IPS-15b (cell line): ENCODE measurements around the gene CTIF.
"Not testable (repeated sequence)": the region's sequence is repeated elsewhere in the genome, so short reads cannot be mapped to it uniquely, and the experiment has no call there.

Experiments
- H3K27me3 ChIP-seq: one replicate; pipeline ENCODE4 v1.6.1; 2013; ENCODE audit warnings: low read length; ENCODE audit not compliant: control insufficient read depth, insufficient read depth
- H3K36me3 ChIP-seq: one replicate; pipeline ENCODE4 v1.6.1; 2013; ENCODE audit warnings: low read length; ENCODE audit not compliant: control insufficient read depth, insufficient read depth
- H3K4me1 ChIP-seq: one replicate; pipeline ENCODE4 v1.6.1; 2013; ENCODE audit warnings: mild to moderate bottlenecking, low read length; ENCODE audit not compliant: control insufficient read depth, insufficient read depth
- H3K4me3 ChIP-seq: one replicate; pipeline ENCODE4 v1.5.1; 2013; ENCODE audit warnings: low read depth, low read length
- H3K9ac ChIP-seq: one replicate; pipeline ENCODE4 v1.6.1; 2013; ENCODE audit warnings: low read depth, mild to moderate bottlenecking, low read length
- H3K9me3 ChIP-seq: one replicate; pipeline ENCODE4 v1.6.1; 2013; ENCODE audit warnings: mild to moderate bottlenecking, low read length; ENCODE audit not compliant: control insufficient read depth, insufficient read depth

CTIF gene

GRCh38 chr18:48646976-48647375, 108.1 kb downstream of the CTIF start:
- Histone ChIP-seq H3K9me3 (no peaks in the 10 kb centered on the region), H3K9ac (no peak overlapping the region), H3K27me3 (no peaks in the 10 kb centered on the region), H3K4me3 (no peak overlapping the region), H3K36me3 (no peaks in the 10 kb centered on the region), H3K4me1 (no peaks in the 10 kb centered on the region)

GRCh38 chr18:48649231-48649630, 110.4 kb downstream of the CTIF start:
- Histone ChIP-seq H3K27me3 (no peaks in the 10 kb centered on the region), H3K36me3 (no peaks in the 10 kb centered on the region), H3K9ac (no peak overlapping the region), H3K4me3 (no peak overlapping the region), H3K4me1 (no peaks in the 10 kb centered on the region), H3K9me3 (no peaks in the 10 kb centered on the region)

GRCh38 chr18:48654591-48654990, 115.8 kb downstream of the CTIF start:
- H3K27me3 ChIP-seq, H3K4me3 ChIP-seq, H3K4me1 ChIP-seq, H3K36me3 ChIP-seq, H3K9me3 ChIP-seq, H3K9ac ChIP-seq: not testable (repeated sequence)

- Histone ChIP-seq H3K4me3 (no peak overlapping the region), H3K9ac (no peak overlapping the region), H3K9me3 (peaks cover 3% of the 10 kb centered on the region), H3K4me1 (no peaks in the 10 kb centered on the region), H3K36me3 (no peaks in the 10 kb centered on the region), H3K27me3 (no peaks in the 10 kb centered on the region)
Observed at GRCh38 chr18:48655508-48655907, 116.7 kb downstream of the CTIF start.

- H3K27me3 ChIP-seq = no peaks in the 10 kb centered on the region
- no peak overlapping the region for H3K9ac ChIP-seq
- H3K9me3 ChIP-seq = peaks cover 3% of the 10 kb centered on the region
- H3K4me3 ChIP-seq = no peak overlapping the region
- no peaks in the 10 kb centered on the region for H3K36me3 ChIP-seq
- no peaks in the 10 kb centered on the region for H3K4me1 ChIP-seq
Observed at GRCh38 chr18:48656176-48656575, 117.3 kb downstream of the CTIF start.

GRCh38 chr18:48656582-48656981, 117.8 kb downstream of the CTIF start:
- H3K4me3 ChIP-seq = no peak overlapping the region
- H3K9ac ChIP-seq = no peak overlapping the region
- no peaks in the 10 kb centered on the region for H3K27me3 ChIP-seq
- no peaks in the 10 kb centered on the region for H3K4me1 ChIP-seq
- H3K36me3 ChIP-seq = no peaks in the 10 kb centered on the region
- H3K9me3 ChIP-seq = peaks cover 3% of the 10 kb centered on the region

GRCh38 chr18:48657447-48658120, 118.8 kb downstream of the CTIF start:
- Histone ChIP-seq H3K9ac (no peak overlapping the region), H3K27me3 (no peaks in the 10 kb centered on the region), H3K4me1 (no peaks in the 10 kb centered on the region), H3K9me3 (peaks cover 3% of the 10 kb centered on the region), H3K36me3 (no peaks in the 10 kb centered on the region), H3K4me3 (no peak overlapping the region)

GRCh38 chr18:48658721-48659120, 119.9 kb downstream of the CTIF start:
- no peaks in the 10 kb centered on the region for H3K4me1 ChIP-seq
- peaks cover 3% of the 10 kb centered on the region for H3K9me3 ChIP-seq
- H3K27me3 ChIP-seq = no peaks in the 10 kb centered on the region
- no peak overlapping the region for H3K9ac ChIP-seq
- H3K36me3 ChIP-seq = no peaks in the 10 kb centered on the region
- no peak overlapping the region for H3K4me3 ChIP-seq

GRCh38 chr18:48659188-48660009, 120.6 kb downstream of the CTIF start:
- peaks cover 3% of the 10 kb centered on the region for H3K9me3 ChIP-seq
- no peak overlapping the region for H3K9ac ChIP-seq
- no peaks in the 10 kb centered on the region for H3K4me1 ChIP-seq
- H3K4me3 ChIP-seq = no peak overlapping the region
- H3K36me3 ChIP-seq = no peaks in the 10 kb centered on the region
- H3K27me3 ChIP-seq = no peaks in the 10 kb centered on the region

- no peaks in the 10 kb centered on the region for H3K4me1 ChIP-seq
- H3K9ac ChIP-seq = no peak overlapping the region
- H3K9me3 ChIP-seq = peaks cover 3% of the 10 kb centered on the region
- no peaks in the 10 kb centered on the region for H3K27me3 ChIP-seq
- no peaks in the 10 kb centered on the region for H3K36me3 ChIP-seq
- no peak overlapping the region for H3K4me3 ChIP-seq
Observed at GRCh38 chr18:48660346-48661228, 121.8 kb downstream of the CTIF start.

GRCh38 chr18:48661421-48661820, 122.6 kb downstream of the CTIF start:
- no peak overlapping the region for H3K4me3 ChIP-seq
- no peaks in the 10 kb centered on the region for H3K36me3 ChIP-seq
- no peak overlapping the region for H3K9ac ChIP-seq
- H3K4me1 ChIP-seq = no peaks in the 10 kb centered on the region
- peaks cover 3% of the 10 kb centered on the region for H3K9me3 ChIP-seq
- no peaks in the 10 kb centered on the region for H3K27me3 ChIP-seq
